Right lobe of liver (tissue), 6 donors: ENCODE results near the gene AKR1B1. TPM values are rescaled to one million over a fixed set of nuclear protein-coding genes. Genes with fewer than 3 reads are reported as not detected.

ENCODE experiments used
- ATAC-seq, 4 donors: fragments of 200-7000 bp; cut with Tn5 transposase; one replicate each; pipeline ENCODE4 v1.9.1; 2020; ENCODE audit warnings: mild to moderate bottlenecking in 4 of 4, moderate library complexity in 4 of 4
- DNase-seq, 3 donors: peaks; one replicate each; pipeline ENCODE4 v3.0.0-alpha.2; 2020
- H3K27ac ChIP-seq, 3 donors: fragments of 200-600 bp; one replicate each; pipeline ENCODE4 v1.8.0; 2022
- H3K27me3 ChIP-seq, 2 donors: fragments of 200-600 bp; one replicate each; pipeline ENCODE4 v1.8.0; 2022
- H3K36me3 ChIP-seq, 4 donors: fragments of 200-600 bp; sonication (generic) in 1 of 4; one replicate each; pipeline versions ENCODE4 v1.5.1 to v1.8.0; 2017 to 2022; ENCODE audit warnings: control low read depth in 1 of 4
- H3K4me1 ChIP-seq, 4 donors: fragments of 200-600 bp; sonication (generic) in 1 of 4; one replicate each; pipeline versions ENCODE4 v1.5.1 to v1.8.0; 2017 to 2022; ENCODE audit warnings: control low read depth in 1 of 4
- H3K4me3 ChIP-seq, 3 donors: fragments of 200-600 bp; one replicate each; pipeline ENCODE4 v1.8.0; 2022
- H3K9me3 ChIP-seq, 4 donors: fragments of 200-600 bp; sonication (generic) in 1 of 4; one replicate each; pipeline versions ENCODE4 v1.5.1 to v1.8.0; 2017 to 2022; ENCODE audit warnings: control low read depth in 1 of 4
- POLR2A ChIP-seq: fragments of 450-650 bp; IDR thresholded peaks from one replicate; pipeline ENCODE4 v1.6.1; 2017; ENCODE audit warnings: antibody characterized with exemption, mild to moderate bottlenecking
- WGBS: methylation state at CpG from one replicate; pipeline ENCODE4 v1.1.6; 2018; ENCODE audit warnings: low coverage, low lambda C conversion rate; ENCODE audit not compliant: insufficient coverage; ENCODE audit errors: missing lambda C conversion rate; 5-methylcytosine and 5-hydroxymethylcytosine counted together
- intact Hi-C, 2 donors: fragments of 100-400 bp; cut with DNase I; formaldehyde crosslinking; loops; one replicate each; pipeline versions ENCODE4 v1.11.2 to v1.14.1; 2022
- total RNA-seq, 6 experiments: library from RNA; depleted of rRNA in 2 of 6; stranded (reverse); fragments of >200 nt in 2 of 6; fragmentation: NEBNext Ultra II Directional in 3 of 6; extraction: Animal tissue kit (Norgen Biotek cat#: 25700) in 3 of 6; gene quantifications; one replicate each; pipeline versions ENCODE4 v1.1.0 to v1.2.4, GENCODE V29; 2016 to 2023
- TF ChIP-seq, protein P1 (sequence below), 4 donors: fragments of 200-600 bp in 3 of 4; fragments of 450-650 bp in 1 of 4; IDR thresholded peaks; one replicate each; pipeline versions ENCODE4 v1.5.1 to v1.8.0; 2016 to 2022; ENCODE audit warnings: antibody characterized with exemption in 4 of 4, mild to moderate bottlenecking in 2 of 4
- donor health status: DM: no; HTN: yes; CAD: no.
- donor health status: DM: no; HTN: no; CAD: no.
- donor health status: DM: no; HTN: no; CAD: no.
- donor health status: DM: no; HTN: yes; CAD: no.
- donor health status: DM: no; HTN: yes; CAD: no.

AKR1B1 gene
- total RNA-seq, 6 experiments from 2014 or later = 6.9 to 18.1 (median 9.7) TPM

DNA sequence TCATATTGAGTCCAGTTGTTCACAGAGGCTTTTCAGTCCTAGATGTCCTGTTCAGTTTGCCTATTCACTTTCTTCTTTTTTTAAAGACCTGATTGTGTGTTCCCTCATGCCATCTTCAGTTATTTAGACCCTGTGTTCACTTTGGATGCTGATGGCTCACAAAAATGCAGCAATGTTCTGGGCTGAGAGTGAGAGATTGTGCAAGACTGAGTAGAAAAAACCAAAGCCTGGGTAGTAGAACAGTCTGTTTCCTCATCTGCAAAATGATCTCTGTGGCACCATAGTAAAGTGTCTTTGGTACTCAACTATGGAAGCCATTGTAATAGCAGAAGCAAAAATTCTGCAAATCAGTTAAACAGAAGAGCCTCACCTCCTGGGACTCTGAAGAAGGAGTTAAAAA, 43.2 kb downstream of the AKR1B1 start:
- intact Hi-C loops = no loop called here
- Histone ChIP-seq H3K4me1 (peaks cover 0 to 7% (median 0%) of the 10 kb centered on the region in 4 donors), H3K4me3 (no peak overlapping the region), H3K36me3 (no peaks in the 10 kb centered on the region), H3K9me3 (no peaks in the 10 kb centered on the region), H3K27ac (no peak overlapping the region), H3K27me3 (no peaks in the 10 kb centered on the region)
- no peak for ATAC-seq
- TF ChIP-seq POLR2A = no peak
- TF ChIP-seq, protein P1, sequence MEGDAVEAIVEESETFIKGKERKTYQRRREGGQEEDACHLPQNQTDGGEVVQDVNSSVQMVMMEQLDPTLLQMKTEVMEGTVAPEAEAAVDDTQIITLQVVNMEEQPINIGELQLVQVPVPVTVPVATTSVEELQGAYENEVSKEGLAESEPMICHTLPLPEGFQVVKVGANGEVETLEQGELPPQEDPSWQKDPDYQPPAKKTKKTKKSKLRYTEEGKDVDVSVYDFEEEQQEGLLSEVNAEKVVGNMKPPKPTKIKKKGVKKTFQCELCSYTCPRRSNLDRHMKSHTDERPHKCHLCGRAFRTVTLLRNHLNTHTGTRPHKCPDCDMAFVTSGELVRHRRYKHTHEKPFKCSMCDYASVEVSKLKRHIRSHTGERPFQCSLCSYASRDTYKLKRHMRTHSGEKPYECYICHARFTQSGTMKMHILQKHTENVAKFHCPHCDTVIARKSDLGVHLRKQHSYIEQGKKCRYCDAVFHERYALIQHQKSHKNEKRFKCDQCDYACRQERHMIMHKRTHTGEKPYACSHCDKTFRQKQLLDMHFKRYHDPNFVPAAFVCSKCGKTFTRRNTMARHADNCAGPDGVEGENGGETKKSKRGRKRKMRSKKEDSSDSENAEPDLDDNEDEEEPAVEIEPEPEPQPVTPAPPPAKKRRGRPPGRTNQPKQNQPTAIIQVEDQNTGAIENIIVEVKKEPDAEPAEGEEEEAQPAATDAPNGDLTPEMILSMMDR (IDR thresholded peaks at IDR 0.05) = no peak
- DNase-seq = no peak

DNA sequence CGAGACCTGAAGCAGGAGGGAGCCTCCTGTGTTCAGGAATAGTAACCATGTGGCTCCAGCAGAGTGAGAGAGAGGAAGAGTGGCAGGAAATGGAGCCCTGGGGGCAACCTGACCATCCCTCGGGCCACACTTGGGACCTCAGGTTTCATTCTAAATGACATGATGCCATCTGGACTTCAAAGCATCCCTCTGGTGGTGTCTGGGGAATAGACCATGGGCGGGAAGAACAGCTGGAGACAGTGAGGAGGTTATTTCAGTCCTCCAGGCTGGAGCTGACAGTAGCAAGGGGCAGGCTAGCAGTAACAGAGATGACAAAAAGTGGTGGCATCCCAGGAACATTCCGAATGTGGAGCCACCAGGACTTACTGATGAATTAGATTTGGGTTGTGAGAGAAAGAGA, 44.8 kb downstream of the AKR1B1 start:
- no peak for TF ChIP-seq POLR2A
- TF ChIP-seq, protein P1 (IDR thresholded peaks at IDR 0.05) = no peak
- H3K36me3 ChIP-seq = no peaks in the 10 kb centered on the region
- no peak for ATAC-seq
- intact Hi-C loops = no loop called here
- peaks cover 0 to 3% (median 0%) of the 10 kb centered on the region in 4 donors for H3K4me1 ChIP-seq
- DNase-seq = no peak
- H3K27ac ChIP-seq = no peak overlapping the region
- H3K4me3 ChIP-seq = no peak overlapping the region
- no peaks in the 10 kb centered on the region for H3K27me3 ChIP-seq
- 41% methylated on average over 2 of the region's 4 CpGs for WGBS
- no peaks in the 10 kb centered on the region for H3K9me3 ChIP-seq

DNA sequence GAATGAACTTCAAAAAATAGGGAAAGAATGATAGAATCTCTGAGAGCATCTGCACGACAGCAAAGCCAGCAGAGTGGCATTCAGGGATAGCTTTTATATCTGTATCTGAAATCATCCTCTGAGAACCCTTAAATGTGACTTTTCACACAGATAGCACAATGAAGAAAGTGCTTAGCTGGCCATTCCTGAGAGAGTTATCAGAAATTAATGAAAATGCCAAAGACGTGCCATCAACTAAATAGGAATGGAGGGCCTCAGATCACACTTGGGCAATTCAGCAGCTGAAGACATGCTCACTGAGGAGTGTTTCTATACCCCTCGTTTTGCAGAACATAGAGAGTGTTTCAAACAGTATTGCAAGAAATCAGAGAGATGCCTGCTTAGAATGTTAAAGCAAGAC, 51.6 kb downstream of the AKR1B1 start:
- intact Hi-C loops = no loop called here
- Histone ChIP-seq H3K4me1 (no peaks in the 10 kb centered on the region), H3K36me3 (no peaks in the 10 kb centered on the region), H3K9me3 (no peaks in the 10 kb centered on the region), H3K4me3 (no peak overlapping the region), H3K27me3 (no peaks in the 10 kb centered on the region), H3K27ac (no peak overlapping the region)
- TF ChIP-seq, protein P1 (IDR thresholded peaks at IDR 0.05) = no peak
- TF ChIP-seq POLR2A = no peak
- no peak for DNase-seq
- WGBS = 53% methylated on average over 3 of the region's 3 CpGs
- ATAC-seq = no peak

DNA sequence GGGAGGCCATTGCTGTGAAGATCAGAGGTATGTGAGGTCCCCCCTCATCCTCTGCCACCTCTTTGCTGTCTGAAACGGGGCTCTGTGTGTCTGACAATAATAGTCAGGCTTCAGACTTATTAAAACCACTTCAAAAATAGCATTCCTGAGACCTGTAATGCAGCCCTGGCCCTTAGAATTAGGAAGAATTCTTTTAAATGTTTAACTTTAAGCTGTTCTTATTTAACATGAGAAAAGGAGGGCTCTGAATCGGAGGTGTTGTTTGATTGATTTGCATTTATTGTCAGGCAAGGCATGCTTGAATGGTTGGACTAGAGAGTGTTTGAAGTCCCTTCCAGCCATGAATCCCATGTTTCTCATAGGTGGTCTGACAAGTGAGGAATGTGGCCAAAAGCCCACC, 52.5 kb downstream of the AKR1B1 start:
- ATAC-seq (no peak), DNase-seq (no peak)
- no peak overlapping the region for H3K4me3 ChIP-seq
- intact Hi-C loops = no loop called here
- H3K27me3 ChIP-seq = no peaks in the 10 kb centered on the region
- TF ChIP-seq, protein P1 (IDR thresholded peaks at IDR 0.05) = no peak
- TF ChIP-seq POLR2A = no peak
- 63% methylated on average over 2 of the region's 2 CpGs for whole genome bisulfite sequencing
- H3K9me3 ChIP-seq = no peaks in the 10 kb centered on the region
- no peaks in the 10 kb centered on the region for H3K4me1 ChIP-seq
- H3K27ac ChIP-seq = no peak overlapping the region
- no peaks in the 10 kb centered on the region for H3K36me3 ChIP-seq

DNA sequence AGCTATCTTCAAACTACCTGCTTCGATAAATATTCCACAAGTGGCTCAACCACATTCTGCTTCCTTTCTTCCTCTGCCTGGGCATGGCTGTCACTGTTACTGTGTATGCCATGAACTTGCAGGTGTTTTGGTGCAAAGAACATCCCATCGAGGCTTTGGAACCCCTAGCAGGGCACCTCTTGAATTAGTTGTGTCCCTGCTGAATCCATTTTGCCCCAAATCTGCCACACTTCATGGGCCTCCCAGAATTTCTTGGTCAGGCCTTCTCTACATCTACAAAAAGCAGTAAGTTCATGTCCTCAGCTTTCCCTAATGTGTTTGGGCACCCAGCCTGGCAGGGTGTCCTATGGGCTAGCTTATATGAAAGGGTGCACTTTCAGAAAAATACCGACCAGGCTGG, 53.6 kb downstream of the AKR1B1 start:
- intact Hi-C loops = no loop called here
- no peaks in the 10 kb centered on the region for H3K27me3 ChIP-seq
- ATAC-seq = no peak

More for the DNA sequence above, 53.6 kb downstream of the AKR1B1 start:
- Histone ChIP-seq H3K9me3 (no peaks in the 10 kb centered on the region), H3K36me3 (no peaks in the 10 kb centered on the region), H3K4me3 (no peak overlapping the region), H3K4me1 (no peaks in the 10 kb centered on the region), H3K27ac (no peak overlapping the region)
- DNase-seq = no peak
- TF ChIP-seq POLR2A = no peak
- TF ChIP-seq, protein P1 (IDR thresholded peaks at IDR 0.05) = no peak
- 46% methylated on average over 2 of the region's 3 CpGs for WGBS
